Smooth muscle cell (in vitro differentiated cells): ENCODE results near the gene B4GALT3. TPM values are rescaled to one million over a fixed set of nuclear protein-coding genes. Genes with fewer than 3 reads are reported as not detected.

Experiments
- DNase-seq: peaks from one replicate; lab custom pipeline; 2025; ENCODE audit not compliant: unreplicated experiment; lab: John Stamatoyannopoulos, UW
- H2AFZ ChIP-seq: fragments of 200-600 bp; sonication (generic); 2 replicates; pipeline ENCODE4 v1.6.0; 2016; ENCODE audit warnings: antibody characterized with exemption, low read depth, mild to moderate bottlenecking
- H3F3A ChIP-seq: fragments of 200-600 bp; sonication (generic); 2 replicates; pipeline ENCODE4 v1.6.0; 2017; ENCODE audit warnings: antibody characterized with exemption, low read depth
- H3K27ac ChIP-seq: fragments of 200-600 bp; sonication (generic); 2 replicates; pipeline ENCODE4 v1.5.1; 2016; ENCODE audit warnings: low read depth, mild to moderate bottlenecking
- H3K27me3 ChIP-seq: fragments of 200-600 bp; sonication (generic); 2 replicates; pipeline ENCODE4 v1.6.1; 2016; ENCODE audit warnings: low read depth, mild to moderate bottlenecking
- H3K36me3 ChIP-seq: fragments of 200-600 bp; sonication (generic); 2 replicates; pipeline ENCODE4 v1.5.1; 2016; ENCODE audit warnings: low read depth
- H3K4me1 ChIP-seq: fragments of 200-600 bp; sonication (generic); 2 replicates; pipeline ENCODE4 v1.5.1; 2016; ENCODE audit warnings: low read depth
- H3K4me2 ChIP-seq: fragments of 200-600 bp; sonication (generic); 2 replicates; pipeline ENCODE4 v1.6.0; 2016; ENCODE audit warnings: mild to moderate bottlenecking
- H3K4me3 ChIP-seq: fragments of 200-600 bp; sonication (generic); 2 replicates; pipeline ENCODE4 v1.5.1; 2016; ENCODE audit warnings: mild to moderate bottlenecking
- H3K79me2 ChIP-seq: fragments of 200-600 bp; sonication (generic); 2 replicates; pipeline ENCODE4 v1.6.0; 2016; ENCODE audit warnings: low read depth, mild to moderate bottlenecking
- H3K9ac ChIP-seq: fragments of 200-600 bp; sonication (generic); 2 replicates; pipeline ENCODE4 v1.6.0; 2016; ENCODE audit warnings: low read depth
- H3K9me3 ChIP-seq: fragments of 200-600 bp; sonication (generic); replicated peaks from 2 replicates; pipeline ENCODE4 v1.5.1; 2016; ENCODE audit warnings: low read depth
- H4K20me1 ChIP-seq: fragments of 200-600 bp; sonication (generic); 2 replicates; pipeline ENCODE4 v1.6.0; 2016; ENCODE audit warnings: low read depth
- CTCF ChIP-seq: fragments of 200-600 bp; sonication (generic); IDR thresholded peaks from 2 replicates; pipeline ENCODE4 v1.5.1; 2017; ENCODE audit warnings: borderline replicate concordance, mild to moderate bottlenecking, antibody characterized with exemption; ENCODE audit not compliant: insufficient read depth, poor library complexity, severe bottlenecking
- WGBS: methylation state at CpG from one replicate; pipeline ENCODE4 v1.1.7; 2016; ENCODE audit warnings: low lambda C conversion rate; 5-methylcytosine and 5-hydroxymethylcytosine counted together
- polyA plus RNA-seq: library from polyadenylated mRNA; unstranded; fragments of >200 nt; fragmentation: Nextera tagmentation; extraction: Ambion mirVana; gene quantifications from 2 replicates; pipeline ENCODE4 v1.2.1, GENCODE V29; 2016
- total RNA-seq: library from RNA; depleted of rRNA; stranded (reverse); fragments of >200 nt; gene quantifications from 2 replicates; pipeline ENCODE4 v1.2.3, GENCODE V29; 2014

B4GALT3 gene
- total and polyA plus RNA-seq, 2 experiments from 2014 or later = 21.4 to 44.9 TPM

GRCh38 chr1:161179698-161180097 lies 2.4 kb upstream of the B4GALT3 start:
- H3K9ac ChIP-seq = no peak overlapping the region
- H3K4me1 ChIP-seq = peaks cover 7% of the 10 kb centered on the region
- H3K79me2 ChIP-seq = peaks cover 10% of the 10 kb centered on the region
- H3K4me2 ChIP-seq = no peak overlapping the region
- WGBS = 87% methylated on average over 3 of the region's 3 CpGs
- H3K36me3 ChIP-seq = no peaks in the 10 kb centered on the region
- H3F3A ChIP-seq = no peaks in the 10 kb centered on the region
- H3K4me3 ChIP-seq = no peak overlapping the region
- no peak overlapping the region for H3K27ac ChIP-seq
- H2AFZ ChIP-seq = no peak overlapping the region
- H3K9me3 ChIP-seq = no peaks in the 10 kb centered on the region
- no peak for TF ChIP-seq CTCF
- no peaks in the 10 kb centered on the region for H4K20me1 ChIP-seq
- no peak for DNase-seq
- H3K27me3 ChIP-seq = no peaks in the 10 kb centered on the region

GRCh38 chr1:161177936-161178244 lies 583 bp upstream of the B4GALT3 start:
- H3K4me2 ChIP-seq = peak overlapping the region; percentile 99
- H3K27ac ChIP-seq = peak overlapping the region; percentile 63
- peaks cover 7% of the 10 kb centered on the region for H3K4me1 ChIP-seq
- H3K79me2 ChIP-seq = peaks cover 10% of the 10 kb centered on the region
- H3F3A ChIP-seq = no peaks in the 10 kb centered on the region
- H4K20me1 ChIP-seq = no peaks in the 10 kb centered on the region
- H3K27me3 ChIP-seq = no peaks in the 10 kb centered on the region
- TF ChIP-seq CTCF = no peak
- H3K4me3 ChIP-seq = peak overlapping the region; percentile 90
- 38% methylated on average over 9 of the region's 9 CpGs for WGBS
- H3K9ac ChIP-seq = peak overlapping the region; percentile 98
- no peaks in the 10 kb centered on the region for H3K9me3 ChIP-seq
- H2AFZ ChIP-seq = peak overlapping the region; percentile 99
- DNase-seq = no peak
- H3K36me3 ChIP-seq = no peaks in the 10 kb centered on the region

- DNase-seq = no peak
- no peaks in the 10 kb centered on the region for H3K9me3 ChIP-seq
- peak overlapping the region; percentile 98 for H3K9ac ChIP-seq
- H3K4me2 ChIP-seq = peak overlapping the region; percentile 99
- H3F3A ChIP-seq = no peaks in the 10 kb centered on the region
- H4K20me1 ChIP-seq = no peaks in the 10 kb centered on the region
- H3K4me3 ChIP-seq = peak overlapping the region; percentile 90
- WGBS = 27% methylated on average over 16 of the region's 17 CpGs
- no peaks in the 10 kb centered on the region for H3K27me3 ChIP-seq
- peaks cover 10% of the 10 kb centered on the region for H3K79me2 ChIP-seq
- no peaks in the 10 kb centered on the region for H3K36me3 ChIP-seq
- peaks cover 7% of the 10 kb centered on the region for H3K4me1 ChIP-seq
- TF ChIP-seq CTCF = no peak
- H3K27ac ChIP-seq = peak overlapping the region; percentile 63
- H2AFZ ChIP-seq = peak overlapping the region; percentile 99
Observed at GRCh38 chr1:161176468-161177111, 717 bp downstream of the B4GALT3 start.

GRCh38 chr1:161175771-161176453 lies 1.4 kb downstream of the B4GALT3 start:
- H3K4me3 ChIP-seq = peak overlapping the region; percentile 90
- no peaks in the 10 kb centered on the region for H3K36me3 ChIP-seq
- H2AFZ ChIP-seq = no peak overlapping the region
- no peak for DNase-seq
- H3K9ac ChIP-seq = no peak overlapping the region
- no peaks in the 10 kb centered on the region for H3K27me3 ChIP-seq
- no peaks in the 10 kb centered on the region for H3F3A ChIP-seq
- H3K4me2 ChIP-seq = peak overlapping the region; percentile 99
- no peak overlapping the region for H3K27ac ChIP-seq
- WGBS = 95% methylated on average over 10 of the region's 10 CpGs
- no peaks in the 10 kb centered on the region for H3K9me3 ChIP-seq
- H4K20me1 ChIP-seq = no peaks in the 10 kb centered on the region
- H3K79me2 ChIP-seq = peaks cover 10% of the 10 kb centered on the region
- peaks cover 7% of the 10 kb centered on the region for H3K4me1 ChIP-seq
- no peak for TF ChIP-seq CTCF
